NCI-H1694 (cell line): ENCODE measurements around the gene HARS2.
"Not testable (repeated sequence)": the region's sequence is repeated elsewhere in the genome, so short reads cannot be mapped to it uniquely, and the experiment has no call there.

Experiments
- DNase-seq: peaks from one replicate; lab custom pipeline; 2025; lab: John Stamatoyannopoulos, UW

The HARS2 gene

GRCh38 chr5:140690941-140691924 is at the start of gene HARS2, which contains the start of gene HARS1:
TSS of gene HARS2 (plus strand) at chr5:140691455. CDS start at chr5:140691649, 194 bp downstream.
TSS of gene HARS1 (minus strand) at chr5:140691370. CDS start at chr5:140691304, 66 bp downstream.
- peak; percentile 84 for DNase-seq

- no peak for DNase-seq
Observed at GRCh38 chr5:140641716-140642115, 49.5 kb upstream of the HARS2 start.

- DNase-seq: no peak
Observed at GRCh38 chr5:140642718-140643117, 48.5 kb upstream of the HARS2 start.

GRCh38 chr5:140647042-140647419 is 44.2 kb upstream of the HARS2 start:
- no peak for DNase-seq

- no peak for DNase-seq
Observed at GRCh38 chr5:140658870-140659269, 32.4 kb upstream of the HARS2 start.

- DNase-seq: not testable (repeated sequence)
Observed at GRCh38 chr5:140660371-140660770, 30.9 kb upstream of the HARS2 start.

GRCh38 chr5:140664030-140664358 is 27.3 kb upstream of the HARS2 start:
- no peak for DNase-seq

- DNase-seq: peak; percentile 71
Observed at GRCh38 chr5:140664359-140665119, 26.7 kb upstream of the HARS2 start, which contains the start of gene WDR55. TSS of gene WDR55 (plus strand) at chr5:140664904. CDS start at chr5:140664913, 9 bp downstream.

- not testable (repeated sequence) for DNase-seq
Observed at GRCh38 chr5:140671035-140671434, 20.2 kb upstream of the HARS2 start.

- no peak for DNase-seq
Observed at GRCh38 chr5:140671472-140672125, 19.7 kb upstream of the HARS2 start.

- DNase-seq: no peak
Observed at GRCh38 chr5:140672455-140673186, 18.6 kb upstream of the HARS2 start.

GRCh38 chr5:140673187-140673976 is 17.9 kb upstream of the HARS2 start, which contains the start of gene DND1:
TSS of gene DND1 (minus strand) at chr5:140673576. CDS start at chr5:140673542, 34 bp downstream.
- no peak for DNase-seq

GRCh38 chr5:140674211-140674610 is 17.0 kb upstream of the HARS2 start:
- no peak for DNase-seq

- DNase-seq: no peak
Observed at GRCh38 chr5:140674629-140675028, 16.6 kb upstream of the HARS2 start.

GRCh38 chr5:140677947-140678346 is 13.3 kb upstream of the HARS2 start:
- DNase-seq: no peak

- DNase-seq: no peak
Observed at GRCh38 chr5:140678993-140679392, 12.3 kb upstream of the HARS2 start.

- no peak for DNase-seq
Observed at GRCh38 chr5:140690376-140690932, 801 bp upstream of the HARS2 start.

- no peak for DNase-seq
Observed at GRCh38 chr5:140694276-140694675, 3.0 kb downstream of the HARS2 start.

GRCh38 chr5:140696891-140697492 is 5.7 kb downstream of the HARS2 start:
- DNase-seq: no peak
